Keratinocyte (primary cell): ENCODE results near the gene CCDC185. TPM values are rescaled to one million over a fixed set of nuclear protein-coding genes. Genes with fewer than 3 reads are reported as not detected.
A peak's percentile ranks its signal among the peaks of the same experiment; 100 is the strongest.
"Not testable (repeated sequence)": the region's sequence is repeated elsewhere in the genome, so short reads cannot be mapped to it uniquely, and the experiment has no call there.

Source experiments
- DNase-seq: peaks from one replicate; pipeline ENCODE4 v3.0.0-alpha.2; 2011; ENCODE audit warnings: low read depth, missing footprints, low spot score
- FAIRE-seq: peaks from 2 replicates; lab custom pipeline; 2011; peaks lifted over from hg19 to GRCh38; lab: Jason Lieb, UNC
- H2AFZ ChIP-seq: 2 replicates; pipeline ENCODE4 v1.6.0; 2012; ENCODE audit warnings: low read length, control low read depth, inconsistent platforms; ENCODE audit not compliant: control insufficient read depth
- H3K27ac ChIP-seq: 2 replicates; pipeline ENCODE4 v1.5.1; 2011; ENCODE audit warnings: low read length; ENCODE audit not compliant: control insufficient read depth, insufficient read depth
- H3K27me3 ChIP-seq: 3 replicates; pipeline ENCODE4 v1.6.0; 2011; ENCODE audit warnings: low read length; ENCODE audit not compliant: control insufficient read depth, insufficient read depth; ENCODE audit errors: extremely low read depth
- H3K36me3 ChIP-seq, 2 experiments: 2 replicates in 1 of 2; 3 replicates in 1 of 2; pipeline ENCODE4 v1.5.1; 2011; ENCODE audit warnings: low read length in 2 of 2, mild to moderate bottlenecking in 1 of 2; ENCODE audit not compliant: control insufficient read depth in 2 of 2, insufficient read depth in 2 of 2; ENCODE audit errors: extremely low read depth in 1 of 2
- H3K4me1 ChIP-seq: 3 replicates; pipeline ENCODE4 v1.5.1; 2011; ENCODE audit warnings: low read length; ENCODE audit not compliant: control insufficient read depth, insufficient read depth; ENCODE audit errors: extremely low read depth
- H3K4me2 ChIP-seq: 3 replicates; pipeline ENCODE4 v1.6.0; 2011; ENCODE audit warnings: low read depth, low read length; ENCODE audit not compliant: control insufficient read depth, insufficient read depth; ENCODE audit errors: extremely low read depth
- H3K4me3 ChIP-seq, 3 experiments: fragments of 200-600 bp in 1 of 3; sonication (generic) in 1 of 3; 2 replicates in 2 of 3; 3 replicates in 1 of 3; pipeline ENCODE4 v1.5.1; 2011 to 2016; ENCODE audit warnings: low read length in 3 of 3, mild to moderate bottlenecking in 3 of 3, control low read depth in 2 of 3, inconsistent platforms in 1 of 3, low read depth in 1 of 3, mixed read lengths in 1 of 3, mixed run types in 1 of 3, moderate library complexity in 1 of 3; ENCODE audit not compliant: control insufficient read depth in 2 of 3, insufficient read depth in 2 of 3; ENCODE audit errors: extremely low read depth in 1 of 3
- H3K79me2 ChIP-seq: 2 replicates; pipeline ENCODE4 v1.6.0; 2012; ENCODE audit warnings: low read length; ENCODE audit not compliant: control insufficient read depth, insufficient read depth
- H3K9ac ChIP-seq: 3 replicates; pipeline ENCODE4 v1.6.0; 2011; ENCODE audit warnings: low read length; ENCODE audit not compliant: control insufficient read depth, insufficient read depth; ENCODE audit errors: extremely low read depth
- H3K9me1 ChIP-seq: 3 replicates; pipeline ENCODE4 v1.6.0; 2011; ENCODE audit warnings: low read length; ENCODE audit not compliant: control insufficient read depth, insufficient read depth; ENCODE audit errors: extremely low read depth
- H3K9me3 ChIP-seq: 2 replicates; pipeline ENCODE4 v1.5.1; 2012; ENCODE audit warnings: low read depth, low read length; ENCODE audit not compliant: control insufficient read depth
- H4K20me1 ChIP-seq: 3 replicates; pipeline ENCODE4 v1.6.0; 2011; ENCODE audit warnings: low read length; ENCODE audit not compliant: control insufficient read depth, insufficient read depth; ENCODE audit errors: extremely low read depth
- CTCF ChIP-seq, 3 experiments: IDR thresholded peaks in 1 of 3; conservative IDR thresholded peaks in 1 of 3; optimal IDR thresholded peaks in 1 of 3; 2 replicates in 2 of 3; 3 replicates in 1 of 3; pipeline versions ENCODE3 to v1.5.1; 2011; ENCODE audit warnings: low read length in 3 of 3, mild to moderate bottlenecking in 3 of 3, moderate library complexity in 2 of 3, control low read depth in 1 of 3, inconsistent platforms in 1 of 3; ENCODE audit not compliant: insufficient read depth in 2 of 3; ENCODE audit errors: extremely low read depth in 1 of 3
- EZH2 ChIP-seq: IDR thresholded peaks from one replicate; pipeline ENCODE4 v1.6.1; 2012; ENCODE audit warnings: inconsistent platforms, mild to moderate bottlenecking, low read length, moderate library complexity
- dilution Hi-C: fragments of 300-500 bp; cut with MboI; formaldehyde crosslinking; loops from one replicate; pipeline ENCODE4 v1.7.0; 2020; ENCODE audit warnings: low sequenced_read_pairs; ENCODE audit not compliant: extremely low pct_ligation_motif_present
- polyA plus RNA-seq, 5 experiments: library from polyadenylated mRNA; depleted of rRNA in 3 of 5; stranded (reverse) in 3 of 5; stranded (forward) in 1 of 5; unstranded in 1 of 5; fragments of >200 nt; gene quantifications; 1 replicate in 1 of 5; 2 replicates in 3 of 5; 3 replicates in 1 of 5; pipeline versions ENCODE4 v1.2.1 to v1.2.3, GENCODE V29; 2011 to 2012; ENCODE audit warnings: missing spikeins in 2 of 5, low read depth in 1 of 5, low replicate concordance in 1 of 5

CCDC185 gene
- polyA plus RNA-seq, 1 donor (not counting 4 experiments of a cell fraction or from before 2014, with no cell fraction given), result not detected

- DNase-seq (no peak), FAIRE-seq (no peak)
- no peak for TF ChIP-seq EZH2
- TF ChIP-seq CTCF (optimal IDR thresholded peaks at IDR 0.05 in 1 of 3, IDR thresholded peaks at IDR 0.05 in 1 of 3, conservative IDR thresholded peaks at IDR 0.05 in 1 of 3; ENCODE audit: extremely low read depth in 1 of 3, insufficient read depth in 2 of 3, low read length in 3 of 3), result no peak
- peaks cover 40% of the 10 kb centered on the region for H3K27me3 ChIP-seq
- no peaks in the 10 kb centered on the region for H4K20me1 ChIP-seq
- H3K4me1 ChIP-seq, result peaks cover 3% of the 10 kb centered on the region
- H2AFZ ChIP-seq, result no peak overlapping the region
- H3K4me2 ChIP-seq, result no peak overlapping the region
- H3K36me3 ChIP-seq, result no peaks in the 10 kb centered on the region
- no peaks in the 10 kb centered on the region for H3K9me1 ChIP-seq
- no peak overlapping the region for H3K9ac ChIP-seq
- H3K4me3 ChIP-seq, result peak overlapping the region in 1 of 3 experiments; percentile 54
- no peaks in the 10 kb centered on the region for H3K79me2 ChIP-seq
- dilution Hi-C loops, result no loop called here
- H3K9me3 ChIP-seq, result no peaks in the 10 kb centered on the region
- no peak overlapping the region for H3K27ac ChIP-seq
Observed at GRCh38 chr1:223394242-223394641, 1.0 kb downstream of the CCDC185 start.

DNA sequence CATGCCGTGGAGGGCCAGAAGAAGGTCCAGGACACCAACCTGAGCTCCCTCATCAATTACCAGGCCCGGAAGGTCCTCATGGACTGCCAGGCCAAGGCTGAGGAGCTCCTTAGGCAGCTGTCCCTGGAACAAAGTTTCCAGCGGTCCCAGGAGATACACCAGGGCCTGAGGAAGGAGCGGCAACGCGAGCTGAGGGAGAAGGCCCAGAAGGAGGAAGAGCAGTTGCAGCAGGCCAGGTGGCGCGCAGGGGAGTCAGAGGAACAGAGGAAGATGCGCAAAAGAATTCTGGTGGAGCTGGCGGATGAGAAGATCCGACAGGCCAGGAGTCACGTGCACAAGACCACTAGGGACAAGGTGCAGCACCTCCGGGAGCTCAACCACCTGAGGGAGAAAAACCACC is 1.5 kb downstream of the CCDC185 start:
- dilution Hi-C loops, result no loop called here
- no peaks in the 10 kb centered on the region for H3K36me3 ChIP-seq
- H2AFZ ChIP-seq, result no peak overlapping the region
- no peak overlapping the region for H3K4me3 ChIP-seq
- DNase-seq (no peak), FAIRE-seq (no peak)
- H3K9me3 ChIP-seq, result no peaks in the 10 kb centered on the region
- no peak for TF ChIP-seq EZH2
- no peak for TF ChIP-seq CTCF (optimal IDR thresholded peaks at IDR 0.05 in 1 of 3, IDR thresholded peaks at IDR 0.05 in 1 of 3, conservative IDR thresholded peaks at IDR 0.05 in 1 of 3; ENCODE audit: extremely low read depth in 1 of 3, insufficient read depth in 2 of 3, low read length in 3 of 3)
- H3K4me2 ChIP-seq, result no peak overlapping the region
- H3K79me2 ChIP-seq, result no peaks in the 10 kb centered on the region
- H4K20me1 ChIP-seq, result no peaks in the 10 kb centered on the region
- H3K9ac ChIP-seq, result no peak overlapping the region
- no peaks in the 10 kb centered on the region for H3K9me1 ChIP-seq
- H3K27ac ChIP-seq, result no peak overlapping the region
- H3K4me1 ChIP-seq, result peaks cover 3% of the 10 kb centered on the region
- peaks cover 35% of the 10 kb centered on the region for H3K27me3 ChIP-seq

DNA sequence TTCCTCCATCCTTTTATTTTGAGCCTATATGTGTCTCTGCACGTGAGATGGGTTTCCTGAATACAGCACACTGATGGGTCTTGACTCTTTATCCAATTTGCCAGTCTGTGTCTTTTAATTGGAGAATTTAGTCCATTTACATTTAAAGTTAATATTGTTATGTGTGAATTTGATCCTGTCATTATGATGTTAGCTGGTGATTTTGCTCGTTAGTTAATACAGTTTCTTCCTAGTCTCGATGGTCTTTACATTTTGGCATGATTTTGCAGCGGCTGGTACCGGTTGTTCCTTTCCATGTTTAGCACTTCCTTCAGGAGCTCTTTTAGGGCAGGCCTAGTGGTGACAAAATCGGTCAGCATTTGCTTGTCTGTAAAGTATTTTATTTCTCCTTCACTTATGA is 6.2 kb downstream of the CCDC185 start:
- FAIRE-seq, H3K27ac ChIP-seq, H3K4me3 ChIP-seq, H3K79me2 ChIP-seq, H3K27me3 ChIP-seq, H2AFZ ChIP-seq, H3K4me2 ChIP-seq, H3K9me1 ChIP-seq, dilution Hi-C loops, H3K9me3 ChIP-seq, DNase-seq, H3K36me3 ChIP-seq, H4K20me1 ChIP-seq, H3K9ac ChIP-seq: not testable (repeated sequence)
- H3K4me1 ChIP-seq, result peaks cover 17% of the 10 kb centered on the region
